ENCODE measurements around the gene DOCK3.

Gene DOCK3

GRCh38 chr3:50953825-50954414, 279.2 kb downstream of the DOCK3 start:
- H3K27me3 ChIP-seq (ENCODE audit: control insufficient read depth, low read length): peaks cover 20% of the 10 kb centered on the region
- no peaks in the 10 kb centered on the region for H3K9me2 ChIP-seq (replicated peaks; ENCODE audit: control insufficient read depth, low read length)

GRCh38 chr3:50961386-50961785, 286.7 kb downstream of the DOCK3 start:
- Histone ChIP-seq H3K27ac (ENCODE audit: low read depth, low read length) (no peak overlapping the region), H3K27me3 (ENCODE audit: control insufficient read depth, low read length) (peaks cover 5% of the 10 kb centered on the region; the same call in 1 of the 2 replicates), H3K4me1 (ENCODE audit: control insufficient read depth, low read length) (no peaks in the 10 kb centered on the region), H3K9me3 (ENCODE audit: control insufficient read depth, insufficient read depth, low read length) (no peaks in the 10 kb centered on the region), H3K79me2 (ENCODE audit: control insufficient read depth, low read length) (no peaks in the 10 kb centered on the region), H3K36me3 (ENCODE audit: control insufficient read depth, low read length) (no peaks in the 10 kb centered on the region), H3F3A (ENCODE audit: control insufficient read depth, insufficient read depth) (no peaks in the 10 kb centered on the region), H3K4me2 (ENCODE audit: low read length) (no peak overlapping the region), H3K4me3 (ENCODE audit: low read length) (no peak overlapping the region), H4K20me1 (ENCODE audit: control insufficient read depth, insufficient read depth, low read depth, low read length) (no peaks in the 10 kb centered on the region), H3K9me2 (replicated peaks; ENCODE audit: control insufficient read depth, low read length) (no peaks in the 10 kb centered on the region)
- TF ChIP-seq EZH2phosphoT487 (IDR thresholded peaks at IDR 0.05; ENCODE audit: borderline replicate concordance, low read length): no peak
- TF ChIP-seq CTCF (IDR thresholded peaks at IDR 0.05; ENCODE audit: low read depth, low read length, poor library complexity, severe bottlenecking): no peak

More at GRCh38 chr3:50953825-50954414, 279.2 kb downstream of the DOCK3 start:
- Histone ChIP-seq H3F3A (ENCODE audit: control insufficient read depth, insufficient read depth) (no peaks in the 10 kb centered on the region), H4K20me1 (ENCODE audit: control insufficient read depth, insufficient read depth, low read depth, low read length) (no peaks in the 10 kb centered on the region), H3K4me2 (ENCODE audit: low read length) (no peak overlapping the region), H3K36me3 (ENCODE audit: control insufficient read depth, low read length) (no peaks in the 10 kb centered on the region), H3K4me3 (ENCODE audit: low read length) (no peak overlapping the region), H3K79me2 (ENCODE audit: control insufficient read depth, low read length) (no peaks in the 10 kb centered on the region), H3K27ac (ENCODE audit: low read depth, low read length) (no peak overlapping the region), H3K9me3 (ENCODE audit: control insufficient read depth, insufficient read depth, low read length) (no peaks in the 10 kb centered on the region), H3K4me1 (ENCODE audit: control insufficient read depth, low read length) (no peaks in the 10 kb centered on the region)
- TF ChIP-seq CTCF (IDR thresholded peaks at IDR 0.05; ENCODE audit: low read depth, low read length, poor library complexity, severe bottlenecking) (no peak), EZH2phosphoT487 (IDR thresholded peaks at IDR 0.05; ENCODE audit: borderline replicate concordance, low read length) (no peak)

- H3K79me2 ChIP-seq (ENCODE audit: control insufficient read depth, low read length): no peaks in the 10 kb centered on the region
- H3K9me2 ChIP-seq (replicated peaks; ENCODE audit: control insufficient read depth, low read length): no peaks in the 10 kb centered on the region
- H3K36me3 ChIP-seq (ENCODE audit: control insufficient read depth, low read length): no peaks in the 10 kb centered on the region
- H4K20me1 ChIP-seq (ENCODE audit: control insufficient read depth, insufficient read depth, low read depth, low read length): no peaks in the 10 kb centered on the region
- H3K27ac ChIP-seq (ENCODE audit: low read depth, low read length): no peak overlapping the region
- H3F3A ChIP-seq (ENCODE audit: control insufficient read depth, insufficient read depth): no peaks in the 10 kb centered on the region
- H3K4me1 ChIP-seq (ENCODE audit: control insufficient read depth, low read length): no peaks in the 10 kb centered on the region
- H3K4me3 ChIP-seq (ENCODE audit: low read length): no peak overlapping the region
- no peak overlapping the region for H3K4me2 ChIP-seq (ENCODE audit: low read length)
- TF ChIP-seq EZH2phosphoT487 (IDR thresholded peaks at IDR 0.05; ENCODE audit: borderline replicate concordance, low read length): no peak
- peak; percentile 94 for TF ChIP-seq CTCF (IDR thresholded peaks at IDR 0.05; ENCODE audit: low read depth, low read length, poor library complexity, severe bottlenecking)
- no peaks in the 10 kb centered on the region for H3K27me3 ChIP-seq (ENCODE audit: control insufficient read depth, low read length)
- no peaks in the 10 kb centered on the region for H3K9me3 ChIP-seq (ENCODE audit: control insufficient read depth, insufficient read depth, low read length)
Observed at GRCh38 chr3:50971487-50971924, 296.8 kb downstream of the DOCK3 start.

Measured in DOHH2 (cell line).